ENCODE data around the gene LTC4S. TPM values are rescaled to one million over a fixed set of nuclear protein-coding genes. Genes with fewer than 3 reads are reported as not detected.
A peak's percentile ranks its signal among the peaks of the same experiment; 100 is the strongest.

The LTC4S gene
- total RNA-seq, 1 donor from 2014 or later, result 91.7 TPM

DNA sequence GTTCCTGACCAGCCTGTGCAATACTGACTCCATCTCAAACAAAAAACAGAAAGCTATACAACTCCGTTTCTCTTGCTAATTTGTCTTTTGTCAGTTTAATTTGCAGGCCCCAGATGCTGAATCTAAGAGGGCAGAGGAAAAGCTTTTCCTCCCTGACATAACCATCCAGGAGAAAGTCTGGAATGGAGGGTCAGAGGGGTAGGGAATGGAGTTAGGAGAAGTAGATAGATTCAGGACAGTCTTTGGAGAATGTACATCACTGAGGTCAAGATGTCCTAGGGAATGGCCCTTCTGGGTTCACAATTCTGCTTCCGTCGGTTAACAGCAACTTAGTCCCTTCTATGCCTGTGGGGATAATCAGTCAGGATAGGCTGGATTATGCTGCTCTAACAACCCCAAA is 20.3 kb downstream of the LTC4S start:
- peaks cover 0 to 6% of the 10 kb centered on the region in 2 donors for H3K36me3 ChIP-seq
- no peaks in the 10 kb centered on the region for H3K27me3 ChIP-seq
- intact Hi-C loops (cut with DNase I), result no loop called here
- H3K27ac ChIP-seq, result no peak overlapping the region
- H3K4me3 ChIP-seq, result no peak overlapping the region
- peaks cover 8 to 19% of the 10 kb centered on the region in 2 donors for H3K4me1 ChIP-seq
- TF ChIP-seq, protein P1, sequence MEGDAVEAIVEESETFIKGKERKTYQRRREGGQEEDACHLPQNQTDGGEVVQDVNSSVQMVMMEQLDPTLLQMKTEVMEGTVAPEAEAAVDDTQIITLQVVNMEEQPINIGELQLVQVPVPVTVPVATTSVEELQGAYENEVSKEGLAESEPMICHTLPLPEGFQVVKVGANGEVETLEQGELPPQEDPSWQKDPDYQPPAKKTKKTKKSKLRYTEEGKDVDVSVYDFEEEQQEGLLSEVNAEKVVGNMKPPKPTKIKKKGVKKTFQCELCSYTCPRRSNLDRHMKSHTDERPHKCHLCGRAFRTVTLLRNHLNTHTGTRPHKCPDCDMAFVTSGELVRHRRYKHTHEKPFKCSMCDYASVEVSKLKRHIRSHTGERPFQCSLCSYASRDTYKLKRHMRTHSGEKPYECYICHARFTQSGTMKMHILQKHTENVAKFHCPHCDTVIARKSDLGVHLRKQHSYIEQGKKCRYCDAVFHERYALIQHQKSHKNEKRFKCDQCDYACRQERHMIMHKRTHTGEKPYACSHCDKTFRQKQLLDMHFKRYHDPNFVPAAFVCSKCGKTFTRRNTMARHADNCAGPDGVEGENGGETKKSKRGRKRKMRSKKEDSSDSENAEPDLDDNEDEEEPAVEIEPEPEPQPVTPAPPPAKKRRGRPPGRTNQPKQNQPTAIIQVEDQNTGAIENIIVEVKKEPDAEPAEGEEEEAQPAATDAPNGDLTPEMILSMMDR (IDR thresholded peaks at IDR 0.05), result no peak
- no peaks in the 10 kb centered on the region for H3K9me3 ChIP-seq
- no peak for DNase-seq (ENCODE audit: low spot score in 2 of 2)

DNA sequence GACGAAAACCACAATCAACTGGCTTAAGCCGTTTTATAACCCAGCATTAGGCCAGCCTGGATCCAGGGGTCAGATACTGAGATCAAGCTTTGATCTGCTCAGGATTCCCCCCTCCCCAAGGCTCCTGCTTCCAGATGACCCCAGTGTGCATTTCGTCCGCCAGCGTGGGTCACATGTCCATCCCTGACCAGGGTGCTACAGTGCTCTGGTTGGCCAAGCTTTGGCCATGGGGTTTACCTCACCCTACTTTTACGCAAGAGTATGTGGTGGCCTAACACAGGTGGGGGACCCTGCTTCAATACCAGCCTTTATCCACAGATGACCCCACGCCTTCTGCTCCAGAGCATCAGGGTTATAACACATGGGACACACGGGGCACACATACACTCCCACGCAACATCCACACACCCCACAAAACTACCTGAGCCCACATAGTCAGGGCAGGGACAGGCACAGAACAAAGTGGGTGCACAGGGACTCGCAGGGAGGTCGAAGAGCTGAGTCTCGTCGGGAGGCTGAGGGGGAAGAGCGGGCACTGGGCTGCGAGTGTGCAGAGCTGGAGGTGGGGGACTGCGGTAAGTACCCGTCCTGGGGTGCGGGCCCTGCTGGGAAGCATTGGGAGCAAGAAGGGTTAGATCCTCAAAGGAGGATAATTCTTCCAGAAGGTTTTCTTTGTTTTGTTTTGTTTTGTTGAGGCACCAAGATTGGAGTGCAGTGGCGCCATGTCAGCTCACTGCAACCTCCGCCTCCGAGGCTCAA is 21.9 kb downstream of the LTC4S start:
- Histone ChIP-seq H3K27me3 (no peaks in the 10 kb centered on the region), H3K4me3 (no peak overlapping the region), H3K27ac (no peak overlapping the region), H3K4me1 (peaks cover 16 to 27% of the 10 kb centered on the region in 2 donors), H3K36me3 (peaks cover 0 to 6% of the 10 kb centered on the region in 2 donors), H3K9me3 (no peaks in the 10 kb centered on the region)
- TF ChIP-seq, protein P1 (IDR thresholded peaks at IDR 0.05), result no peak
- intact Hi-C loops (cut with DNase I), result loop anchor here (5.0 kb wide), 2 partner anchors 118 to 258 kb away; partner anchors contain the start of gene CANX
- DNase-seq (ENCODE audit: low spot score in 2 of 2), result no peak

DNA sequence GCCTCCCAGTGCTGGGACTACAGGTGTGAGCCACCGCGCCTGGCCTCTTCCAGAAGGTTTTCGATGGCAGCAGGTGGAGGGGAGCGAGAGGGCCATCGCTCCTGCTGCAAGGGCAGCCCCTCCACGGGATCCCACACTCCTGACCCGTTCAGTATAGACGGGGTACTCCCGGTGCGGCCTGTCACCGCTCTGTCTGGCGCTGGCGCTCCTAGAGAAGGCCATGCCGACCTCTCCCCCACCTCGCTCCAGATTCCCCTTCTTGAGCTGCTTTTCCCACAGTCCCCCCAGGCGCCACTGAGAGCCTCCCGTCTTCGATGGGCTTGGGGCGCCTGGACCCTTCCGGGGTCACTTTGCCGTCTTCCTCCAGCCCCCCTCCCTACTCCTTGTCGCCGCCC is 22.6 kb downstream of the LTC4S start:
- Histone ChIP-seq H3K27ac (peak overlapping the region in 1 of 2 donors; percentile 47), H3K9me3 (no peaks in the 10 kb centered on the region), H3K36me3 (peaks cover 0 to 6% of the 10 kb centered on the region in 2 donors), H3K27me3 (no peaks in the 10 kb centered on the region), H3K4me1 (peaks cover 16 to 27% of the 10 kb centered on the region in 2 donors), H3K4me3 (peak overlapping the region; percentile 58 to 68)
- intact Hi-C loops (cut with DNase I), result loop anchor here (5.0 kb wide), 2 partner anchors 119 to 259 kb away; partner anchors contain the start of gene CANX
- DNase-seq (ENCODE audit: low spot score in 2 of 2), result no peak
- TF ChIP-seq, protein P1 (IDR thresholded peaks at IDR 0.05), result no peak

DNA sequence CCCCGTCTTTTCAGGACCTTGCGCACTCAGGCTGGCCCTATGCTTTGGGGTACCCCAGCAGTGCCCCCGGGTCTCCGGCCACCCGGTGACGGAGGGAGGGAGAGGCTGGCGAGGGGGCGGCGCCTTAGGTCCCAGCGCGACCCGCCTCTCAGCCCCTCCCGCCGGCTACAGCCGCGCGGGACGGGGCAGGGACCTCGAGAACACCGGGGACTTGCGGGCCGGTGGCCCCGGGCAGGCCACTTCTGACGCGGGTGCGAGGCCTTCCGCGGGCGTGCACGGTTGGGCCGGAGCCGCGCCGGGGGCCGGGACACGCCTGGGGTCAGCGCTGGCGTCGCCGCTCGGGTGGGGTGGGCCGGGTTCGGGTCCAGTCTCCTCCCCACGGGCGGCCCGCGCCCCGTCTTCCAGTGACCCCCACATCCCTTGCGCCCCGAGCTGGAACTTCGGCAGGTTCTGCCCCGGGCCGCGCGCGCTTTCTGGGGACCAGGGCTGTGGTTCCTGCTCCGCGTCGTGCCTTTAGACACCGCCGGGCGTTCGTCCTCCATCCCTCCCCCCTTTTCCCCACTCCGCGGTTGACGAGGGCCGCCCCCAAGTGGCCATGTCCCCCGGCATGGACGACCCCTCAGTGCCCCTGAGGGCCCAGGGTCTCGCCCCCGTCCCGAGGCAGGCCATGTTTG is 23.1 kb downstream of the LTC4S start:
- DNase-seq (ENCODE audit: low spot score in 2 of 2), result no peak
- peaks cover 16 to 28% of the 10 kb centered on the region in 2 donors for H3K4me1 ChIP-seq
- no peaks in the 10 kb centered on the region for H3K27me3 ChIP-seq
- peaks cover 0 to 6% of the 10 kb centered on the region in 2 donors for H3K36me3 ChIP-seq
- H3K4me3 ChIP-seq, result peak overlapping the region; percentile 58 to 68
- H3K27ac ChIP-seq, result peak overlapping the region; percentile 47 to 100
- intact Hi-C loops (cut with DNase I), result loop anchor here (5.0 kb wide), 2 partner anchors 120 to 260 kb away; partner anchors contain the start of gene CANX
- TF ChIP-seq, protein P1 (IDR thresholded peaks at IDR 0.05), result peak in 1 of 3 experiments; percentile 19
- no peaks in the 10 kb centered on the region for H3K9me3 ChIP-seq

DNA sequence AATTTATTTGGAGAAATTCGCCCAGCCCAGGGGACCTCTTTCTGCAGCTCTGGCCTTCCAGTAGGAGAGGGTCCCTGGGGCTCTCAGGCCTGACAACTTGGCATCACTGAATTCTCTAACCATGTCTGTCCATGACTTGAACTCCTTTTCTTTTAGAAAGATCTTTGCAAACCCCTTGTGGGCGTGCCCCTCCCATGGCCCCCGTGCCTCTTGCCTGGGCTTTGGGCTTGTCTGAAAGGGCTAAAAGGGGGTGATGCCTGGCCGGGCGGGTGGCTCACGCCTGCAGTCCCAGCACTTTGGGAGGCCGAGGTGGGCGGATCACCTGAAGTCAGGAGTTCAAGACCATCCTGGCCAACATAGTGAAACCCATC is 23.7 kb downstream of the LTC4S start:
- peaks cover 2 to 4% of the 10 kb centered on the region in 2 donors for H3K36me3 ChIP-seq
- intact Hi-C loops (cut with DNase I), result loop anchor here (5.0 kb wide), 2 partner anchors 120 to 260 kb away; partner anchors contain the start of gene CANX
- H3K9me3 ChIP-seq, result no peaks in the 10 kb centered on the region
- H3K27me3 ChIP-seq, result no peaks in the 10 kb centered on the region
- no peak for DNase-seq (ENCODE audit: low spot score in 2 of 2)
- TF ChIP-seq, protein P1 (IDR thresholded peaks at IDR 0.05), result no peak
- H3K4me3 ChIP-seq, result peak overlapping the region; percentile 58 to 68
- peaks cover 20 to 33% of the 10 kb centered on the region in 2 donors for H3K4me1 ChIP-seq
- peak overlapping the region; percentile 47 to 100 for H3K27ac ChIP-seq
